Tibial nerve (tissue), 4 donors: ENCODE data around the gene S1PR1. TPM values are rescaled to one million over a fixed set of nuclear protein-coding genes. Genes with fewer than 3 reads are reported as not detected.

Source experiments
- DNase-seq, 2 donors: peaks; one replicate each; pipeline ENCODE4 v3.0.0-alpha.2; 2019; ENCODE audit warnings: low spot score in 2 of 2
- H3K27ac ChIP-seq, 4 donors: fragments of 200-600 bp; sonication (generic) in 3 of 4; one replicate each; pipeline ENCODE4 v1.5.1; 2017 to 2019; ENCODE audit warnings: mild to moderate bottlenecking in 1 of 4
- H3K27me3 ChIP-seq, 2 donors: fragments of 200-600 bp; sonication (generic) in 1 of 2; one replicate each; pipeline versions ENCODE4 v1.5.1 to v1.6.0; 2017 to 2019
- H3K36me3 ChIP-seq, 3 donors: fragments of 200-600 bp; sonication (generic); one replicate each; pipeline ENCODE4 v1.5.1; 2018 to 2019
- H3K4me1 ChIP-seq, 4 donors: fragments of 200-600 bp; sonication (generic) in 3 of 4; one replicate each; pipeline ENCODE4 v1.5.1; 2017 to 2019
- H3K4me3 ChIP-seq, 4 donors: fragments of 200-600 bp; sonication (generic) in 3 of 4; one replicate each; pipeline ENCODE4 v1.5.1; 2017 to 2019; ENCODE audit warnings: mild to moderate bottlenecking in 1 of 4, moderate library complexity in 1 of 4
- H3K9me3 ChIP-seq, 4 donors: fragments of 200-600 bp; sonication (generic) in 3 of 4; one replicate each; pipeline ENCODE4 v1.5.1; 2017 to 2019
- CTCF ChIP-seq, 5 experiments: fragments of 200-600 bp in 3 of 5; fragments of 450-650 bp in 2 of 5; sonication (generic) in 3 of 5; IDR thresholded peaks; one replicate each; pipeline ENCODE4 v1.5.1; 2016 to 2019; ENCODE audit warnings: antibody characterized with exemption in 5 of 5, mild to moderate bottlenecking in 3 of 5, moderate library complexity in 2 of 5
- EP300 ChIP-seq, 2 donors: sonication (generic); formaldehyde crosslinking; IDR thresholded peaks; one replicate each; pipeline ENCODE4 v1.6.1; 2017; ENCODE audit warnings: antibody characterized with exemption in 2 of 2, mild to moderate bottlenecking in 1 of 2
- POLR2A ChIP-seq, 2 donors: fragments of 450-650 bp; IDR thresholded peaks; one replicate each; pipeline ENCODE4 v1.6.1; 2017; ENCODE audit warnings: antibody characterized with exemption in 2 of 2, mild to moderate bottlenecking in 2 of 2, moderate library complexity in 2 of 2
- WGBS, 2 donors: methylation state at CpG; one replicate each; pipeline ENCODE4 v1.1.5; 2018; 5-methylcytosine and 5-hydroxymethylcytosine counted together
- total RNA-seq, 4 donors: library from RNA; depleted of rRNA; stranded (reverse); fragments of >200 nt; gene quantifications; one replicate each; pipeline ENCODE4 v1.1.0, GENCODE V29; 2016

S1PR1 gene
- total RNA-seq, 4 donors from 2014 or later, result 22.2 to 101 (median 59.4) TPM

GRCh38 chr1:101193733-101194169 lies 43.1 kb upstream of the S1PR1 start:
- WGBS, 2 donors, result 76 to 88% methylated on average over 4 of the region's 4 CpGs

GRCh38 chr1:101194746-101195145 lies 42.1 kb upstream of the S1PR1 start:
- H3K36me3 ChIP-seq, result no peaks in the 10 kb centered on the region
- H3K4me3 ChIP-seq, result no peak overlapping the region
- TF ChIP-seq CTCF (IDR thresholded peaks at IDR 0.05), result no peak
- TF ChIP-seq POLR2A (IDR thresholded peaks at IDR 0.05), result no peak
- no peak for TF ChIP-seq EP300 (IDR thresholded peaks at IDR 0.05)
- H3K4me1 ChIP-seq, result no peaks in the 10 kb centered on the region
- H3K9me3 ChIP-seq, result no peaks in the 10 kb centered on the region
- WGBS, 2 donors, result 75 to 76% methylated on average over 1 of the region's 1 CpG
- DNase-seq, result no peak
- H3K27me3 ChIP-seq, result no peaks in the 10 kb centered on the region
- no peak overlapping the region for H3K27ac ChIP-seq

More at GRCh38 chr1:101193733-101194169, 43.1 kb upstream of the S1PR1 start:
- no peaks in the 10 kb centered on the region for H3K9me3 ChIP-seq
- TF ChIP-seq EP300 (IDR thresholded peaks at IDR 0.05), result no peak
- no peaks in the 10 kb centered on the region for H3K36me3 ChIP-seq
- DNase-seq, result no peak
- no peaks in the 10 kb centered on the region for H3K27me3 ChIP-seq
- no peak overlapping the region for H3K4me3 ChIP-seq
- H3K4me1 ChIP-seq, result no peaks in the 10 kb centered on the region
- no peak overlapping the region for H3K27ac ChIP-seq

GRCh38 chr1:101196668-101197067 lies 40.2 kb upstream of the S1PR1 start:
- H3K27me3 ChIP-seq, result no peaks in the 10 kb centered on the region
- TF ChIP-seq POLR2A (IDR thresholded peaks at IDR 0.05) (no peak), CTCF (IDR thresholded peaks at IDR 0.05) (no peak), EP300 (IDR thresholded peaks at IDR 0.05) (no peak)
- no peak overlapping the region for H3K4me3 ChIP-seq
- no peaks in the 10 kb centered on the region for H3K4me1 ChIP-seq
- H3K27ac ChIP-seq, result no peak overlapping the region
- 84 to 95% methylated on average over 2 of the region's 2 CpGs for WGBS, 2 donors
- no peak for DNase-seq
- no peaks in the 10 kb centered on the region for H3K9me3 ChIP-seq
- no peaks in the 10 kb centered on the region for H3K36me3 ChIP-seq

- H3K9me3 ChIP-seq, result no peaks in the 10 kb centered on the region
- no peak for TF ChIP-seq POLR2A (IDR thresholded peaks at IDR 0.05)
- no peak for TF ChIP-seq EP300 (IDR thresholded peaks at IDR 0.05)
- TF ChIP-seq CTCF (IDR thresholded peaks at IDR 0.05), result no peak
Observed at GRCh38 chr1:101198842-101199636, 37.8 kb upstream of the S1PR1 start.

GRCh38 chr1:101199637-101199982 lies 37.2 kb upstream of the S1PR1 start:
- Histone ChIP-seq H3K27me3 (no peaks in the 10 kb centered on the region), H3K36me3 (no peaks in the 10 kb centered on the region), H3K27ac (no peak overlapping the region), H3K4me3 (no peak overlapping the region), H3K9me3 (no peaks in the 10 kb centered on the region), H3K4me1 (no peaks in the 10 kb centered on the region)
- no peak for DNase-seq
- 94 to 98% methylated on average over 1 of the region's 1 CpG for WGBS, 2 donors
- TF ChIP-seq POLR2A (IDR thresholded peaks at IDR 0.05), result no peak
- no peak for TF ChIP-seq EP300 (IDR thresholded peaks at IDR 0.05)
- no peak for TF ChIP-seq CTCF (IDR thresholded peaks at IDR 0.05)

More at GRCh38 chr1:101198842-101199636, 37.8 kb upstream of the S1PR1 start:
- 87 to 91% methylated on average over 8 of the region's 8 CpGs for WGBS, 2 donors
- H3K4me1 ChIP-seq, result no peaks in the 10 kb centered on the region
- DNase-seq, result no peak
- no peaks in the 10 kb centered on the region for H3K27me3 ChIP-seq
- H3K4me3 ChIP-seq, result no peak overlapping the region
- no peaks in the 10 kb centered on the region for H3K36me3 ChIP-seq
- H3K27ac ChIP-seq, result no peak overlapping the region
